Heart right ventricle (tissue), 16 donors: ENCODE results near the gene CACNA1C. TPM values are rescaled to one million over a fixed set of nuclear protein-coding genes. Genes with fewer than 3 reads are reported as not detected.

Source experiments
- ATAC-seq, 8 donors: fragments of 200-7000 bp; cut with Tn5 transposase; one replicate each; pipeline ENCODE4 v1.9.1; 2020; ENCODE audit warnings: mild to moderate bottlenecking in 8 of 8, moderate library complexity in 8 of 8, moderate number of reproducible peaks in 1 of 8
- DNase-seq, 2 donors: peaks; one replicate each; pipeline ENCODE4 v3.0.0-alpha.2; 2020
- H3K27ac ChIP-seq, 10 donors: fragments of 200-600 bp; sonication (generic) in 2 of 10; one replicate each; pipeline versions ENCODE4 v1.5.0 to v1.8.0; 2020 to 2022; ENCODE audit warnings: mild to moderate bottlenecking in 3 of 10
- H3K27me3 ChIP-seq, 7 donors: fragments of 200-600 bp; one replicate each; pipeline ENCODE4 v1.8.0; 2021 to 2022; ENCODE audit warnings: mild to moderate bottlenecking in 2 of 7
- H3K36me3 ChIP-seq, 9 donors: fragments of 200-600 bp; sonication (generic) in 1 of 9; one replicate each; pipeline versions ENCODE4 v1.5.0 to v1.8.0; 2020 to 2022; ENCODE audit warnings: mild to moderate bottlenecking in 2 of 9
- H3K4me1 ChIP-seq, 9 donors: fragments of 200-600 bp; sonication (generic) in 1 of 9; one replicate each; pipeline versions ENCODE4 v1.5.0 to v1.8.0; 2020 to 2022; ENCODE audit warnings: mild to moderate bottlenecking in 4 of 9
- H3K4me3 ChIP-seq, 10 donors: fragments of 200-600 bp; sonication (generic) in 2 of 10; one replicate each; pipeline versions ENCODE4 v1.5.0 to v1.8.0; 2020 to 2022; ENCODE audit warnings: mild to moderate bottlenecking in 7 of 10, moderate library complexity in 2 of 10
- H3K9me3 ChIP-seq, 11 donors: fragments of 200-600 bp in 10 of 11; sonication (generic) in 2 of 11; one replicate each; pipeline versions ENCODE4 v1.5.0 to v1.8.0; 2013 to 2022; ENCODE audit warnings: mild to moderate bottlenecking in 2 of 11, control low read depth in 1 of 11, moderate library complexity in 1 of 11
- CTCF ChIP-seq, 9 donors: fragments of 200-600 bp; sonication (generic) in 2 of 9; IDR thresholded peaks; one replicate each; pipeline versions ENCODE4 v1.5.0 to v1.8.0; 2021 to 2022; ENCODE audit warnings: antibody characterized with exemption in 9 of 9, mild to moderate bottlenecking in 5 of 9, moderate library complexity in 1 of 9
- WGBS, 2 donors: extraction: QIAGEN DNeasy Blood & Tissue Kit; methylation state at CpG; one replicate each; pipeline ENCODE4 v1.1.7; 2013; ENCODE audit warnings: inconsistent platforms in 1 of 2; 5-methylcytosine and 5-hydroxymethylcytosine counted together
- intact Hi-C, 10 donors: fragments of 100-400 bp; cut with DNase I; formaldehyde crosslinking; loops; one replicate each; pipeline versions ENCODE4 v1.11.1 to v1.14.2; 2022
- polyA plus RNA-seq, 2 donors: library from polyadenylated mRNA; stranded (reverse); fragments of 200-250 nt; gene quantifications; one replicate each; pipeline ENCODE4 v1.2.3, GENCODE V29; 2013
- total RNA-seq, 10 donors: library from RNA; stranded (reverse); fragmentation: NEBNext Ultra II Directional in 3 of 10; extraction: Animal tissue kit (Norgen Biotek cat#: 25700) in 3 of 10; gene quantifications; one replicate each; pipeline versions ENCODE4 v1.2.1 to v1.2.4, GENCODE V29; 2021 to 2023
- donor health status: Arrhythmogenic right ventricular cardiomyopathy.
- donor health status: ischemic (EF 13 %, LVEDD 7.1; RV severe dilation, severe dysfunction).
- donor health status: healthy with polysubstance abuse.
- donor health status: DM: no; HTN: yes; CAD: no.
- donor health status: DM: no; HTN: no; CAD: no.
- donor health status: ischemic (EF 25% LVEDD 6.9; RV normal size, moderate dysfunction).
- donor health status: ischemic (EF 25% LVEDD 5.7; RV mildly dilated, moderate dysfunction).
- donor health status: healthy.
- donor health status: DM: yes; HTN: yes; CAD: no.
- donor health status: Ischemic cardiomyopathy.
- donor health status: ischemic (EF 35%, LVEDD 5.7; RV mildly dilated, moderate dysfunction).
- donor health status: nonischemic (EF 11% LVEDD 7.7; RV severe dilation, severe dysfunction).
- donor health status: DM: yes; HTN: yes; CAD: no.
- donor health status: PGD.
- donor health status: ischemic (EF 29% LVEDD 5.4; RV normal size, mild dysfunction).
- donor health status: nonischemic (EF 23%, LVEDD 6.1; RV moderate dilation, normal function).

CACNA1C gene
- total and polyA plus RNA-seq, 12 donors, result 19.1 to 222 (median 183) TPM

- DNase-seq (no peak), ATAC-seq (no peak)
- Histone ChIP-seq H3K4me1 (peaks cover 21 to 94% (median 55%) of the 10 kb centered on the region in 9 donors), H3K4me3 (no peak overlapping the region), H3K9me3 (no peaks in the 10 kb centered on the region), H3K27me3 (no peaks in the 10 kb centered on the region), H3K36me3 (peaks cover 0 to 23% (median 9%) of the 10 kb centered on the region in 9 donors), H3K27ac (peak overlapping the region; percentile 24 to 84 (median 78))
- TF ChIP-seq CTCF (IDR thresholded peaks at IDR 0.05), result no peak
- WGBS, 2 donors, result 55 to 69% methylated on average over 13 of the region's 13 CpGs
- intact Hi-C loops, result loop anchor here in 2 of 10 donors (5.0 kb wide), 1 partner anchor 35 kb away; no protein-coding TSS in a partner anchor
Measured at GRCh38 chr12:2111826-2112225, 59.0 kb downstream of the CACNA1C start.

- no peak for TF ChIP-seq CTCF (IDR thresholded peaks at IDR 0.05)
Measured at GRCh38 chr12:2112401-2112800, 59.6 kb downstream of the CACNA1C start.

GRCh38 chr12:2113119-2113912 is 60.5 kb downstream of the CACNA1C start:
- ATAC-seq (peak; percentile 46 to 85 (median 69)), DNase-seq (peak; percentile 64 to 75)
- Histone ChIP-seq H3K9me3 (no peaks in the 10 kb centered on the region), H3K4me3 (no peak overlapping the region), H3K36me3 (peaks cover 0 to 32% (median 11%) of the 10 kb centered on the region in 9 donors), H3K27ac (peak overlapping the region; percentile 37 to 84 (median 79)), H3K4me1 (peaks cover 21 to 99% (median 66%) of the 10 kb centered on the region in 9 donors), H3K27me3 (no peaks in the 10 kb centered on the region)
- intact Hi-C loops, result loop anchor here in 2 of 10 donors (5.0 kb wide), 1 partner anchor 36 kb away; no protein-coding TSS in a partner anchor
- no peak for TF ChIP-seq CTCF (IDR thresholded peaks at IDR 0.05)
- WGBS, 2 donors, result 58 to 68% methylated on average over 14 of the region's 14 CpGs

More at GRCh38 chr12:2112401-2112800, 59.6 kb downstream of the CACNA1C start:
- H3K27me3 ChIP-seq, result no peaks in the 10 kb centered on the region
- intact Hi-C loops, result loop anchor here in 2 of 10 donors (5.0 kb wide), 1 partner anchor 35 kb away; no protein-coding TSS in a partner anchor
- ATAC-seq (no peak), DNase-seq (no peak)
- H3K9me3 ChIP-seq, result no peaks in the 10 kb centered on the region
- WGBS, 2 donors, result 74 to 80% methylated on average over 7 of the region's 7 CpGs
- peaks cover 21 to 99% (median 61%) of the 10 kb centered on the region in 9 donors for H3K4me1 ChIP-seq
- no peak overlapping the region for H3K4me3 ChIP-seq
- H3K27ac ChIP-seq, result peak overlapping the region in 9 of 10 donors; percentile 53 to 84 (median 79)
- H3K36me3 ChIP-seq, result peaks cover 0 to 26% (median 10%) of the 10 kb centered on the region in 9 donors

- Histone ChIP-seq H3K27me3 (no peaks in the 10 kb centered on the region), H3K27ac (peak overlapping the region; percentile 18 to 84 (median 79)), H3K4me1 (peaks cover 21 to 99% (median 67%) of the 10 kb centered on the region in 9 donors), H3K4me3 (no peak overlapping the region), H3K9me3 (no peaks in the 10 kb centered on the region), H3K36me3 (peaks cover 0 to 32% (median 11%) of the 10 kb centered on the region in 9 donors)
- peak in 1 of 8 donors; percentile 10 for ATAC-seq
- no peak for TF ChIP-seq CTCF (IDR thresholded peaks at IDR 0.05)
- intact Hi-C loops, result loop anchor here in 2 of 10 donors (5.0 kb wide), 1 partner anchor 37 kb away; no protein-coding TSS in a partner anchor
- no peak for DNase-seq
- 47 to 51% methylated on average over 2 of the region's 2 CpGs for WGBS, 2 donors
Measured at GRCh38 chr12:2114071-2114470, 61.3 kb downstream of the CACNA1C start.
